WI38 (cell line): ENCODE measurements around the gene SERPINH1.
A peak's percentile ranks its signal among the peaks of the same experiment; 100 is the strongest.

Experiments
- H3K4me3 ChIP-seq: 2 replicates; pipeline ENCODE4 v1.5.1; 2011; ENCODE audit warnings: low read depth, mild to moderate bottlenecking, control low read depth, low read length
- CTCF ChIP-seq: IDR thresholded peaks from 2 replicates; pipeline ENCODE4 v1.5.1; 2012; ENCODE audit warnings: low read depth, mild to moderate bottlenecking, control low read depth, low read length

Gene SERPINH1

DNA sequence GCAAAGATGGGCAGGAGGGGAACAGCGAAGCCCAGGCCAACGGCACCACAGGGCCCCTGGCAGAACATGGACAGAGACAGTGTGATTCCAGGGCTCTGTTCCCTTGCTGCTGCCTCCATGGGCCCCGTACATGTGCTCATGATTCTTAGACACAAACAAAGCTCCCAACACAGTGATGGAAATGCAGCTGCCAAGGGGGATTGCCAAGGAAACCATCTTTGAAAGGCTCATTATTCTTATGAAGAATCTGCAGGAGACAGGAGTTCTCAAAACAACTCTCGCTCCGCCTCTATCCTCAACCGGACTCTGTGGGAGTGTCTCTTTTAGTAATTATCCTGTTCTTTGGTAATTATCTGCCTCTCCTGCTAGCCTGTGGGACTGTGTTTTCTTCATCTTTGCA is 32.2 kb downstream of the SERPINH1 start:
- H3K4me3 ChIP-seq, result no peak overlapping the region
- no peak for TF ChIP-seq CTCF

GRCh38 chr11:75595429-75595828 is 33.4 kb downstream of the SERPINH1 start:
- no peak for TF ChIP-seq CTCF
- H3K4me3 ChIP-seq, result no peak overlapping the region

GRCh38 chr11:75596914-75597313 is 34.9 kb downstream of the SERPINH1 start:
- no peak overlapping the region for H3K4me3 ChIP-seq
- TF ChIP-seq CTCF, result no peak

DNA sequence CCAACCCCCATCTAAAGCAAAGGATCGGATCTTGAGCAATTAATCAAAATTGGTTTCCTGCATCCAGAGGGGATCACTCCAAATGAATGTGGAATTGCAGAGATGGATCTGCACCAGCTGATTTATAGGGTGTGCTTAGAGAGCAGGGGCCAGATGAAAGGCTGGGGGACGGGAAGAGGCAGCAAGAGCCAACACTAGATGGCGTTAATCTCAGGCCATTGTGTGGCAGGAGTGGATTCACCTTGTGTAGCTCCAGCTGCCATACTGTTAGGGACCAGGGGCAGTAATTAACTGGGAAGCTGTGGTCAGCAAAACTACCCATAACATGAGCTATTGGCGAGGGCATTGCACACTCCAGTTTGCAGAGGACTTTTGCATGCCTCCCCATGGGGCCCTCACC is 35.6 kb downstream of the SERPINH1 start:
- H3K4me3 ChIP-seq, result no peak overlapping the region
- TF ChIP-seq CTCF, result peak; percentile 54

GRCh38 chr11:75598264-75598663 is 36.2 kb downstream of the SERPINH1 start:
- TF ChIP-seq CTCF, result no peak
- no peak overlapping the region for H3K4me3 ChIP-seq

- TF ChIP-seq CTCF, result no peak
These were observed 36.8 kb downstream of the SERPINH1 start for GRCh38 chr11:75598900-75599299.

GRCh38 chr11:75600356-75600755 is 38.3 kb downstream of the SERPINH1 start:
- H3K4me3 ChIP-seq, result no peak overlapping the region
- TF ChIP-seq CTCF, result no peak

More at GRCh38 chr11:75598900-75599299, 36.8 kb downstream of the SERPINH1 start:
- H3K4me3 ChIP-seq, result no peak overlapping the region
